Smooth muscle cell (in vitro differentiated cells): ENCODE measurements around the gene CFB. TPM values are rescaled to one million over a fixed set of nuclear protein-coding genes. Genes with fewer than 3 reads are reported as not detected.

Source experiments
- DNase-seq: peaks from one replicate; lab custom pipeline; 2025; ENCODE audit not compliant: unreplicated experiment; lab: John Stamatoyannopoulos, UW
- H2AFZ ChIP-seq: fragments of 200-600 bp; sonication (generic); 2 replicates; pipeline ENCODE4 v1.6.0; 2016; ENCODE audit warnings: antibody characterized with exemption, low read depth, mild to moderate bottlenecking
- H3F3A ChIP-seq: fragments of 200-600 bp; sonication (generic); 2 replicates; pipeline ENCODE4 v1.6.0; 2017; ENCODE audit warnings: antibody characterized with exemption, low read depth
- H3K27ac ChIP-seq: fragments of 200-600 bp; sonication (generic); 2 replicates; pipeline ENCODE4 v1.5.1; 2016; ENCODE audit warnings: low read depth, mild to moderate bottlenecking
- H3K27me3 ChIP-seq: fragments of 200-600 bp; sonication (generic); 2 replicates; pipeline ENCODE4 v1.6.1; 2016; ENCODE audit warnings: low read depth, mild to moderate bottlenecking
- H3K36me3 ChIP-seq: fragments of 200-600 bp; sonication (generic); 2 replicates; pipeline ENCODE4 v1.5.1; 2016; ENCODE audit warnings: low read depth
- H3K4me1 ChIP-seq: fragments of 200-600 bp; sonication (generic); 2 replicates; pipeline ENCODE4 v1.5.1; 2016; ENCODE audit warnings: low read depth
- H3K4me2 ChIP-seq: fragments of 200-600 bp; sonication (generic); 2 replicates; pipeline ENCODE4 v1.6.0; 2016; ENCODE audit warnings: mild to moderate bottlenecking
- H3K4me3 ChIP-seq: fragments of 200-600 bp; sonication (generic); 2 replicates; pipeline ENCODE4 v1.5.1; 2016; ENCODE audit warnings: mild to moderate bottlenecking
- H3K79me2 ChIP-seq: fragments of 200-600 bp; sonication (generic); 2 replicates; pipeline ENCODE4 v1.6.0; 2016; ENCODE audit warnings: low read depth, mild to moderate bottlenecking
- H3K9ac ChIP-seq: fragments of 200-600 bp; sonication (generic); 2 replicates; pipeline ENCODE4 v1.6.0; 2016; ENCODE audit warnings: low read depth
- H3K9me3 ChIP-seq: fragments of 200-600 bp; sonication (generic); replicated peaks from 2 replicates; pipeline ENCODE4 v1.5.1; 2016; ENCODE audit warnings: low read depth
- H4K20me1 ChIP-seq: fragments of 200-600 bp; sonication (generic); 2 replicates; pipeline ENCODE4 v1.6.0; 2016; ENCODE audit warnings: low read depth
- WGBS: methylation state at CpG from one replicate; pipeline ENCODE4 v1.1.7; 2016; ENCODE audit warnings: low lambda C conversion rate; 5-methylcytosine and 5-hydroxymethylcytosine counted together
- polyA plus RNA-seq: library from polyadenylated mRNA; unstranded; fragments of >200 nt; fragmentation: Nextera tagmentation; extraction: Ambion mirVana; gene quantifications from 2 replicates; pipeline ENCODE4 v1.2.1, GENCODE V29; 2016
- total RNA-seq: library from RNA; depleted of rRNA; stranded (reverse); fragments of >200 nt; gene quantifications from 2 replicates; pipeline ENCODE4 v1.2.3, GENCODE V29; 2014
- TF ChIP-seq, protein P1 (sequence below): fragments of 200-600 bp; sonication (generic); IDR thresholded peaks from 2 replicates; pipeline ENCODE4 v1.5.1; 2017; ENCODE audit warnings: borderline replicate concordance, mild to moderate bottlenecking, antibody characterized with exemption; ENCODE audit not compliant: insufficient read depth, poor library complexity, severe bottlenecking

The CFB gene
- total and polyA plus RNA-seq, 2 experiments from 2014 or later, result 2.3 TPM; not detected in 1

DNA sequence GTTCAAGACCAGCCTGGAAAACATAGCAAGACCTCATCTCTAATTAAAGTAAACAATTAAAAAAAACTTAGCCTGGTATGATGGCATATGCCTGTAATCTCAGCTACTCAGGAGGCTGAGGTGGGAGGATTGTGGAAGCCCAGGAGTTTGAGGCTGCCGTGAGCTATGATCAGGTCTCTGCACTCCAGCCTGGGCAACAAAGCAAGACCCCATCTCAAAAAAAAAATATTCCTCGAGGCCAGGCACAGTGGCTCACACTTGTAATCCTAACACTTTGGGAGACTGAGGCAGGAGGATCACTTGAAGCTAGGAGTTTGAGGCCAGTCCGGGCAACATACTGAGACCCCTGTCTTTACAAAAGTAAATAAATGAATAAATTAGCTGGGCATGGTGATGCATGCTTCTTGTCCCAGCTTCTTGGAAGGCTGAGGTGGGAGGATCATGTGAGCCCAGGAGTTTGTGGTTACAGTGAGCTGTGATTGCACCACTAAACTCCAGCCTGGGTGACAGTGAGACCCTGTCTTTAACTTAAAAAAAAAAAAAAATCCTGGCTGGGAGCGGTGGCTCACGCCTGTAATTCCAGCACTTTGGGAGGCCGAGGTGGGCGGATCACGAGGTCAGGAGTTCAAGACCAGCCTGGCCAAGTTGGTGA lies 27.7 kb upstream of the CFB start:
- Histone ChIP-seq H2AFZ (no peak overlapping the region), H3K79me2 (no peaks in the 10 kb centered on the region), H3K9ac (no peak overlapping the region), H3K36me3 (no peaks in the 10 kb centered on the region), H3K9me3 (no peaks in the 10 kb centered on the region), H4K20me1 (no peaks in the 10 kb centered on the region), H3K27ac (no peak overlapping the region), H3K27me3 (no peaks in the 10 kb centered on the region), H3K4me3 (no peak overlapping the region), H3K4me1 (no peaks in the 10 kb centered on the region), H3F3A (no peaks in the 10 kb centered on the region), H3K4me2 (no peak overlapping the region)
- no peak for DNase-seq
- WGBS, result 93% methylated on average over 8 of the region's 8 CpGs
- TF ChIP-seq, protein P1, sequence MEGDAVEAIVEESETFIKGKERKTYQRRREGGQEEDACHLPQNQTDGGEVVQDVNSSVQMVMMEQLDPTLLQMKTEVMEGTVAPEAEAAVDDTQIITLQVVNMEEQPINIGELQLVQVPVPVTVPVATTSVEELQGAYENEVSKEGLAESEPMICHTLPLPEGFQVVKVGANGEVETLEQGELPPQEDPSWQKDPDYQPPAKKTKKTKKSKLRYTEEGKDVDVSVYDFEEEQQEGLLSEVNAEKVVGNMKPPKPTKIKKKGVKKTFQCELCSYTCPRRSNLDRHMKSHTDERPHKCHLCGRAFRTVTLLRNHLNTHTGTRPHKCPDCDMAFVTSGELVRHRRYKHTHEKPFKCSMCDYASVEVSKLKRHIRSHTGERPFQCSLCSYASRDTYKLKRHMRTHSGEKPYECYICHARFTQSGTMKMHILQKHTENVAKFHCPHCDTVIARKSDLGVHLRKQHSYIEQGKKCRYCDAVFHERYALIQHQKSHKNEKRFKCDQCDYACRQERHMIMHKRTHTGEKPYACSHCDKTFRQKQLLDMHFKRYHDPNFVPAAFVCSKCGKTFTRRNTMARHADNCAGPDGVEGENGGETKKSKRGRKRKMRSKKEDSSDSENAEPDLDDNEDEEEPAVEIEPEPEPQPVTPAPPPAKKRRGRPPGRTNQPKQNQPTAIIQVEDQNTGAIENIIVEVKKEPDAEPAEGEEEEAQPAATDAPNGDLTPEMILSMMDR, result no peak

DNA sequence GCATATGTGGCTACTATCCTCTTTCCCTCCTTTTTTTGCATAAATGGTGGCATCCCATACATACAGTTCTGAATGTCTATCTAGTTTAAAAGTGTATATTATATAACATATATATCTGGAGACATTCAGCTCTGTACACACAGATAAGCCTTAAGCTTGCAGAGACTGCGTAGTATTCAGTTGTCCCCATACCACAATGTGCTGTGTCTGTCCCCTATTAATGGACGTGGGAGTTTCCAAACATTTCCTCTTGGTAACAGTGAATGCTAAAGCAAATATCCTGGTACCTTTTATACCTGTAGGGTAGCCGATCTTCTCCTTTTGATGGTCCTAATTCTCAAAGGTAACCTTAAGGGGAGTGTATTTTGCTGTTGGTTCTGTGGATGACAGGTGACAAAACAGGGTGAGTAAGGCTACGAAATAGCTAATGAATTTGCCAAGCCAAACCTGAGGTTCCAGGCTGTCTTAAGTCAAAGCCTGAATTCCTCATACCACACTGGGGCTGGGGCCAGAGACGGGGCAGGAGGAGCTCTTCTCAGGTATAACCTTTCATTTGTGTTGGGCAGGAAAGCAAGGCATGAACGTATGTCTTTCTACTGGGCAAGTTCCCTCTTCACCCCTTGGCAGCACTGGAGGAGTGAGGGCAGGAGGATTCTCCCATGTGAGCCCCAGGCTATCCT lies 26.1 kb upstream of the CFB start:
- H4K20me1 ChIP-seq, result no peaks in the 10 kb centered on the region
- no peaks in the 10 kb centered on the region for H3K79me2 ChIP-seq
- no peak overlapping the region for H3K4me2 ChIP-seq
- TF ChIP-seq, protein P1, result no peak
- no peak for DNase-seq
- no peaks in the 10 kb centered on the region for H3F3A ChIP-seq
- H3K27ac ChIP-seq, result no peak overlapping the region
- H3K9ac ChIP-seq, result no peak overlapping the region
- H2AFZ ChIP-seq, result no peak overlapping the region
- no peak overlapping the region for H3K4me3 ChIP-seq
- H3K9me3 ChIP-seq, result no peaks in the 10 kb centered on the region
- H3K4me1 ChIP-seq, result no peaks in the 10 kb centered on the region
- WGBS, result 81% methylated on average over 6 of the region's 6 CpGs
- H3K27me3 ChIP-seq, result no peaks in the 10 kb centered on the region
- H3K36me3 ChIP-seq, result no peaks in the 10 kb centered on the region

DNA sequence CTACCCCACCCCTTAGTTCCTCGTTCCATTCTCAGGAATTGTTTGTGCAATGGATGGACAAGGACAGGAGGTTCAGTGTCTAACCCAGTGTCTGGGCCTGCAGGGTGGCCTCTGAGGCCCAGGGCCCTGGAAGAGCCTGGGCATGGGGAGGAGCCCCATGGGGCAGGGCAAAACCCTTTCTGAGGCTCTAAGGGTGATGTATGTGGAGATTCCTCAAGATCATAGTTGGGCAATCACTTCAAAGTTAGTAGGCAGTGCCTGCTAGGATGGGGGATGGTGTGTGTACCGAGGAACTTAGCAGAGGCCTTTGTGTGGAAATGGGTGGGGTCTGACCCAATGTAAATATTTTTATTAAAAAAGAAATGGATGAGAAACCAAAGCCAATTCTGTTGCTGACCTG lies 25.1 kb upstream of the CFB start:
- Histone ChIP-seq H3K36me3 (no peaks in the 10 kb centered on the region), H3K4me3 (no peak overlapping the region), H3K9me3 (no peaks in the 10 kb centered on the region), H3K27me3 (no peaks in the 10 kb centered on the region), H3K79me2 (no peaks in the 10 kb centered on the region), H3F3A (no peaks in the 10 kb centered on the region), H2AFZ (no peak overlapping the region), H3K4me1 (no peaks in the 10 kb centered on the region), H4K20me1 (no peaks in the 10 kb centered on the region), H3K4me2 (no peak overlapping the region), H3K27ac (no peak overlapping the region), H3K9ac (no peak overlapping the region)
- WGBS, result 73% methylated on average over 2 of the region's 2 CpGs
- no peak for DNase-seq
- TF ChIP-seq, protein P1, result no peak
